MM.1S (cell line): ENCODE measurements around the gene PRKCA.

Experiments used
- EZH2 ChIP-seq: fragments of 300-600 bp; sonication (generic); optimal IDR thresholded peaks from 2 replicates; pipeline ENCODE3; 2017; ENCODE audit warnings: low read depth, mild to moderate bottlenecking, antibody characterized with exemption, low read length, mixed read lengths
- EZH2phosphoT487 ChIP-seq: fragments of 300-600 bp; sonication (generic); IDR thresholded peaks from 2 replicates; pipeline ENCODE4 v1.6.1; 2018; ENCODE audit warnings: antibody characterized with exemption, low read length

- TF ChIP-seq EZH2 (no peak), EZH2phosphoT487 (no peak)
These were observed 379.9 kb downstream of the PRKCA start for GRCh38 chr17:66682283-66682682.
